HEK293 (cell line): ENCODE results near the gene HS3ST1.

Source experiments
- CTCF ChIA-PET: fragments of 350-600 bp; formaldehyde crosslinking; extraction: SDS; loops from one replicate; lab custom pipeline; 2021; ENCODE audit warnings: antibody characterized with exemption; lab: Yijun Ruan, JAX
- POLR2A ChIA-PET: fragments of 300-600 bp; formaldehyde crosslinking; extraction: SDS; loops from one replicate; lab custom pipeline; 2020; ENCODE audit warnings: antibody characterized with exemption, inconsistent platforms; lab: Yijun Ruan, JAX
- H3K27ac ChIP-seq: fragments of 200-500 bp; sonication (Bioruptor generic); 2 replicates; pipeline ENCODE4 v1.5.1; 2014; ENCODE audit warnings: low read depth, low read length, control low read depth, inconsistent platforms; ENCODE audit errors: extremely low read depth
- H3K36me3 ChIP-seq, 2 experiments: fragments of 200-500 bp in 1 of 2; sonication (Bioruptor generic) in 1 of 2; 1 replicate in 1 of 2; 2 replicates in 1 of 2; pipeline ENCODE4 v1.5.1; 2014 to 2017; ENCODE audit warnings: inconsistent platforms in 2 of 2, low read length in 2 of 2; ENCODE audit not compliant: control insufficient read depth in 2 of 2, insufficient read depth in 1 of 2
- H3K4me1 ChIP-seq: fragments of 200-500 bp; sonication (Bioruptor generic); 2 replicates; pipeline ENCODE4 v1.5.1; 2014; ENCODE audit warnings: mild to moderate bottlenecking, low read length, inconsistent platforms; ENCODE audit not compliant: control insufficient read depth, insufficient read depth
- H3K4me3 ChIP-seq: 2 replicates; pipeline ENCODE4 v1.5.1; 2011; ENCODE audit warnings: low read depth, mild to moderate bottlenecking, control low read depth, low read length, moderate library complexity
- H3K9me3 ChIP-seq: fragments of 200-500 bp; sonication (Bioruptor generic); 2 replicates; pipeline ENCODE4 v1.5.1; 2014; ENCODE audit warnings: low read depth, low read length, inconsistent platforms; ENCODE audit not compliant: control insufficient read depth, insufficient read depth
- FEZF1 ChIP-seq: fragments of 450-650 bp; formaldehyde crosslinking; IDR thresholded peaks from 2 replicates; pipeline ENCODE4 v1.5.1; 2016; ENCODE audit warnings: missing biosample characterization, missing genetic modification characterization
- GLIS1 ChIP-seq: fragments of 450-650 bp; formaldehyde crosslinking; IDR thresholded peaks from 2 replicates; pipeline ENCODE4 v1.5.1; 2016; ENCODE audit warnings: missing biosample characterization, missing genetic modification characterization
- KLF9 ChIP-seq: fragments of 450-650 bp; formaldehyde crosslinking; IDR thresholded peaks from 2 replicates; pipeline ENCODE4 v1.5.1; 2016; ENCODE audit warnings: missing biosample characterization, missing genetic modification characterization, low read depth
- MEIS1 ChIP-seq: sonication (generic); formaldehyde crosslinking; IDR thresholded peaks from 2 replicates; pipeline ENCODE4 v1.8.1; 2022; ENCODE audit warnings: missing genetic modification reagents, mild to moderate bottlenecking, borderline replicate concordance
- MYNN ChIP-seq: fragments of 450-650 bp; formaldehyde crosslinking; IDR thresholded peaks from 2 replicates; pipeline ENCODE4 v1.5.1; 2016; ENCODE audit warnings: missing biosample characterization, missing genetic modification characterization, borderline replicate concordance
- OVOL3 ChIP-seq: fragments of 450-650 bp; formaldehyde crosslinking; IDR thresholded peaks from 2 replicates; pipeline ENCODE4 v1.5.1; 2016; ENCODE audit warnings: missing biosample characterization, missing genetic modification characterization
- SCRT2 ChIP-seq: fragments of 450-650 bp; formaldehyde crosslinking; IDR thresholded peaks from 2 replicates; pipeline ENCODE4 v1.5.1; 2016; ENCODE audit warnings: missing biosample characterization, missing genetic modification characterization
- SETDB1 ChIP-seq: IDR thresholded peaks from one replicate; pipeline ENCODE4 v1.6.1; 2017; ENCODE audit warnings: mild to moderate bottlenecking, low read length, moderate library complexity, mixed read lengths; ENCODE audit not compliant: insufficient read length
- YY1 ChIP-seq: fragments of 450-650 bp; formaldehyde crosslinking; IDR thresholded peaks from 2 replicates; pipeline ENCODE4 v1.5.1; 2018; ENCODE audit warnings: missing biosample characterization, missing genetic modification characterization
- ZFP3 ChIP-seq: fragments of 450-650 bp; formaldehyde crosslinking; IDR thresholded peaks from 2 replicates; pipeline ENCODE4 v1.5.1; 2016; ENCODE audit warnings: low read depth, missing biosample characterization, missing genetic modification characterization
- ZFP41 ChIP-seq: fragments of 450-650 bp; formaldehyde crosslinking; IDR thresholded peaks from 2 replicates; pipeline ENCODE4 v1.5.1; 2016; ENCODE audit warnings: missing biosample characterization, missing genetic modification characterization, borderline replicate concordance
- ZNF121 ChIP-seq: fragments of 450-650 bp; formaldehyde crosslinking; IDR thresholded peaks from 2 replicates; pipeline ENCODE4 v1.5.1; 2016; ENCODE audit warnings: missing biosample characterization, missing genetic modification characterization
- ZNF133 ChIP-seq: fragments of 450-650 bp; formaldehyde crosslinking; IDR thresholded peaks from 2 replicates; pipeline ENCODE4 v1.5.1; 2016; ENCODE audit warnings: missing biosample characterization, missing genetic modification characterization
- ZNF140 ChIP-seq: fragments of 450-650 bp; formaldehyde crosslinking; IDR thresholded peaks from 2 replicates; pipeline ENCODE4 v1.5.1; 2016; ENCODE audit warnings: missing biosample characterization, missing genetic modification characterization
- ZNF155 ChIP-seq: fragments of 450-650 bp; formaldehyde crosslinking; IDR thresholded peaks from 2 replicates; pipeline ENCODE4 v1.5.1; 2016; ENCODE audit warnings: missing biosample characterization, missing genetic modification characterization
- ZNF2 ChIP-seq: fragments of 450-650 bp; formaldehyde crosslinking; IDR thresholded peaks from 2 replicates; pipeline ENCODE4 v1.5.1; 2016; ENCODE audit warnings: missing biosample characterization, missing genetic modification characterization
- ZNF211 ChIP-seq: fragments of 450-650 bp; formaldehyde crosslinking; IDR thresholded peaks from 2 replicates; pipeline ENCODE4 v1.5.1; 2016; ENCODE audit warnings: low read depth, missing biosample characterization, missing genetic modification characterization
- ZNF274 ChIP-seq, 2 experiments: fragments of 200-500 bp in 1 of 2; fragments of 450-650 bp in 1 of 2; sonication (Bioruptor generic) in 1 of 2; formaldehyde crosslinking in 1 of 2; IDR thresholded peaks; 2 replicates each; pipeline versions ENCODE4 v1.5.1 to v1.6.1; 2014 to 2016; ENCODE audit warnings: borderline replicate concordance in 1 of 2, inconsistent platforms in 1 of 2, low read length in 1 of 2, missing biosample characterization in 1 of 2, missing genetic modification characterization in 1 of 2
- ZNF324 ChIP-seq: fragments of 450-650 bp; formaldehyde crosslinking; IDR thresholded peaks from 2 replicates; pipeline ENCODE4 v1.5.1; 2016; ENCODE audit warnings: missing biosample characterization, missing genetic modification characterization
- ZNF394 ChIP-seq: fragments of 450-650 bp; formaldehyde crosslinking; IDR thresholded peaks from 2 replicates; pipeline ENCODE4 v1.5.1; 2016; ENCODE audit warnings: missing biosample characterization, missing genetic modification characterization, mild to moderate bottlenecking, moderate library complexity, borderline replicate concordance
- ZNF514 ChIP-seq: fragments of 450-650 bp; formaldehyde crosslinking; IDR thresholded peaks from 2 replicates; pipeline ENCODE4 v1.5.1; 2016; ENCODE audit warnings: missing biosample characterization, missing genetic modification characterization
- ZNF521 ChIP-seq: fragments of 450-650 bp; formaldehyde crosslinking; IDR thresholded peaks from 2 replicates; pipeline ENCODE4 v1.5.1; 2017; ENCODE audit warnings: missing biosample characterization, mild to moderate bottlenecking, missing genetic modification characterization
- ZNF585B ChIP-seq: fragments of 450-650 bp; formaldehyde crosslinking; IDR thresholded peaks from 2 replicates; pipeline ENCODE4 v1.5.1; 2016; ENCODE audit warnings: missing biosample characterization, missing genetic modification characterization
- ZNF596 ChIP-seq: fragments of 450-650 bp; IDR thresholded peaks from 2 replicates; pipeline ENCODE4 v1.5.0; 2018; ENCODE audit warnings: missing biosample characterization, mild to moderate bottlenecking, missing genetic modification characterization, moderate library complexity
- ZNF768 ChIP-seq: fragments of 450-650 bp; formaldehyde crosslinking; IDR thresholded peaks from 2 replicates; pipeline ENCODE4 v1.5.1; 2018; ENCODE audit warnings: missing biosample characterization, mild to moderate bottlenecking, missing genetic modification characterization
- ZNF830 ChIP-seq: fragments of 450-650 bp; IDR thresholded peaks from 2 replicates; pipeline ENCODE4 v1.5.0; 2018; ENCODE audit warnings: missing biosample characterization, missing genetic modification characterization, low read depth, mild to moderate bottlenecking, moderate library complexity
- ZSCAN23 ChIP-seq: fragments of 450-650 bp; formaldehyde crosslinking; IDR thresholded peaks from 2 replicates; pipeline ENCODE4 v1.5.1; 2016; ENCODE audit warnings: missing biosample characterization, missing genetic modification characterization
- TF ChIP-seq, protein P1 (sequence below): fragments of 450-650 bp; formaldehyde crosslinking; IDR thresholded peaks from 2 replicates; pipeline ENCODE4 v1.5.1; 2016; ENCODE audit warnings: missing biosample characterization, missing genetic modification characterization
- TF ChIP-seq, protein P2 (sequence below): fragments of 450-650 bp; formaldehyde crosslinking; IDR thresholded peaks from 2 replicates; pipeline ENCODE4 v1.5.1; 2016; ENCODE audit warnings: missing biosample characterization, missing genetic modification characterization
- TF ChIP-seq, protein P3 (sequence below): fragments of 450-650 bp; formaldehyde crosslinking; IDR thresholded peaks from 2 replicates; pipeline ENCODE4 v1.5.1; 2016; ENCODE audit warnings: missing biosample characterization, missing genetic modification characterization

Gene HS3ST1

DNA sequence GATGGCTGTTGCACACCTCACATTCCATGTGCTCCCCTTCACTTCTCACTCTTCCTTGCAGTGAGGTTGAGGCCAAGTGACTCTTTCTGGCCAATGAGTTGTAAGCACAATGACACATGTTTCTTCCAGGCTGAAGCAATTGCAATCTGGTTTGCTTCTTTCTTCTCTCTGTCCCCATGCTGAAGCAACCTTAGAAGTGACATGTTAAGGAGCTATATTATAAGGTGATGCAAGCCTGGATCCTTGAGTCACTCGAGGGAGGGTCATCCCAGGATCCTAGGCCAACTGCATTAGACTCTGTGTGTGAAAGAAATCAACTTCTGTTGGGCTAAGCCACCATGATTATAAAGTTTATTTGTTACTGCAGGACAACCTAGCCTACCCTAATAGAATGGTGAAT, 45.5 kb upstream of the HS3ST1 start (continued):
- TF ChIP-seq ZNF394 (tag by site-specific recombination) (no peak), ZNF121 (tag by site-specific recombination) (no peak), ZNF155 (tag by site-specific recombination) (no peak)

DNA sequence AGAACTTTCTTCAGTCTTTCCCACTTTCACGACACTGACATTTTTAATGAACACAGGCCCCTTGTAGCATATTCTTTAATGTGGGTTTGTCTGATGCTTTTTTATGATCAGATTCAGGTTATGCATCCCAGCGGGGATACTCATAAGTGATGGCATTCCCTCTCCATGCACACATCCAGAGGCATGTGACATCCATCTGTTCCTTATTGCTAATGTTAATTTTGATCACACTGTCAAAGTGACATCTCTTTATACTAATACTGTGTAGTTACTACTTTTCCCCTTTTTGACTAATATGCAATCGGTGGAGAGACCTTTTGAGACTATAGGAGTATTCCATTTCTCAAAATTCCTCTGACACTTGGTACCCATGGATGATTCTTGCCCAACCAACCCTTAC, 43.8 kb upstream of the HS3ST1 start:
- Histone ChIP-seq H3K36me3 (no peaks in the 10 kb centered on the region), H3K4me1 (no peaks in the 10 kb centered on the region)
- TF ChIP-seq MYNN (no peak), MEIS1 (CRISPR knock-in tag) (no peak), ZSCAN23 (tag by site-specific recombination) (no peak), ZNF140 (tag by site-specific recombination) (no peak), ZFP41 (no peak), ZNF521 (no peak), SCRT2 (no peak), ZNF830 (tag by site-specific recombination) (no peak), ZNF514 (tag by site-specific recombination) (no peak)
- TF ChIP-seq, all 188 proteins: peak for 0
- no peak overlapping the region for H3K4me3 ChIP-seq
- CTCF ChIA-PET: no interaction called here
- POLR2A ChIA-PET: no interaction called here
- H3K9me3 ChIP-seq: no peaks in the 10 kb centered on the region
- no peak overlapping the region for H3K27ac ChIP-seq

DNA sequence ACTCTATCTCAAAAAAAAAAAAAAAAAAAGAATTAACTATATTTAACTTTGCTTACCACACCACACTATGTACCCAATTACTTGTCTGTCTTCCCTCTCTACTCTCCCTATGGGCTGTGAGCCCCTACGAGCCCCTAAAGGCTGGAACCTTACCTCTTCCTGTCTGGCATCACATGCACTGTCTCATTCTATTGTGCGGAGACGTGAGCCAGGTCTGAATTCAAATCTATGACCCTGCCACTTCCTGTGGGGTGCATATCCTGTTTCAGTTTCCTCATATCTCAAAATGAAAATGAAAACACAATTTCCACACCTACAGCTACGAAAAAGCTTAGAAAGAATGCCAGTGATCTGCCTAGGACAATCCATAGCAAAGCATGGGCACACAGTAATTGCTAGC, 42.9 kb upstream of the HS3ST1 start:
- no peaks in the 10 kb centered on the region for H3K4me1 ChIP-seq
- H3K9me3 ChIP-seq: no peaks in the 10 kb centered on the region
- no peak overlapping the region for H3K4me3 ChIP-seq
- ChIA-PET CTCF (no interaction called here), POLR2A (no interaction called here)
- no peaks in the 10 kb centered on the region for H3K36me3 ChIP-seq
- no peak overlapping the region for H3K27ac ChIP-seq
- TF ChIP-seq ZNF274 (IDR thresholded peaks at IDR 0.05; ENCODE audit: low read length) (no peak), ZNF274 (tag by site-specific recombination; IDR thresholded peaks at IDR 0.05; ENCODE audit: borderline replicate concordance) (no peak), ZNF2 (tag by site-specific recombination) (no peak), ZFP3 (tag by site-specific recombination) (no peak), KLF9 (tag by site-specific recombination) (no peak), ZNF211 (tag by site-specific recombination) (no peak), OVOL3 (tag by site-specific recombination) (no peak), FEZF1 (tag by site-specific recombination) (no peak), GLIS1 (no peak), ZNF596 (tag by site-specific recombination) (no peak), ZNF768 (tag by site-specific recombination) (no peak), ZNF585B (tag by site-specific recombination) (no peak), ZNF324 (tag by site-specific recombination) (no peak), ZNF133 (tag by site-specific recombination) (no peak), YY1 (tag by site-specific recombination) (no peak), SETDB1 (no peak)
- TF ChIP-seq, protein P1, sequence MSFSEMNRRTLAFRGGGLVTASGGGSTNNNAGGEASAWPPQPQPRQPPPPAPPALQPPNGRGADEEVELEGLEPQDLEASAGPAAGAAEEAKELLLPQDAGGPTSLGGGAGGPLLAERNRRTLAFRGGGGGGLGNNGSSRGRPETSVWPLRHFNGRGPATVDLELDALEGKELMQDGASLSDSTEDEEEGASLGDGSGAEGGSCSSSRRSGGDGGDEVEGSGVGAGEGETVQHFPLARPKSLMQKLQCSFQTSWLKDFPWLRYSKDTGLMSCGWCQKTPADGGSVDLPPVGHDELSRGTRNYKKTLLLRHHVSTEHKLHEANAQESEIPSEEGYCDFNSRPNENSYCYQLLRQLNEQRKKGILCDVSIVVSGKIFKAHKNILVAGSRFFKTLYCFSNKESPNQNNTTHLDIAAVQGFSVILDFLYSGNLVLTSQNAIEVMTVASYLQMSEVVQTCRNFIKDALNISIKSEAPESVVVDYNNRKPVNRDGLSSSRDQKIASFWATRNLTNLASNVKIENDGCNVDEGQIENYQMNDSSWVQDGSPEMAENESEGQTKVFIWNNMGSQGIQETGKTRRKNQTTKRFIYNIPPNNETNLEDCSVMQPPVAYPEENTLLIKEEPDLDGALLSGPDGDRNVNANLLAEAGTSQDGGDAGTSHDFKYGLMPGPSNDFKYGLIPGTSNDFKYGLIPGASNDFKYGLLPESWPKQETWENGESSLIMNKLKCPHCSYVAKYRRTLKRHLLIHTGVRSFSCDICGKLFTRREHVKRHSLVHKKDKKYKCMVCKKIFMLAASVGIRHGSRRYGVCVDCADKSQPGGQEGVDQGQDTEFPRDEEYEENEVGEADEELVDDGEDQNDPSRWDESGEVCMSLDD: no peak
- TF ChIP-seq, protein P2, sequence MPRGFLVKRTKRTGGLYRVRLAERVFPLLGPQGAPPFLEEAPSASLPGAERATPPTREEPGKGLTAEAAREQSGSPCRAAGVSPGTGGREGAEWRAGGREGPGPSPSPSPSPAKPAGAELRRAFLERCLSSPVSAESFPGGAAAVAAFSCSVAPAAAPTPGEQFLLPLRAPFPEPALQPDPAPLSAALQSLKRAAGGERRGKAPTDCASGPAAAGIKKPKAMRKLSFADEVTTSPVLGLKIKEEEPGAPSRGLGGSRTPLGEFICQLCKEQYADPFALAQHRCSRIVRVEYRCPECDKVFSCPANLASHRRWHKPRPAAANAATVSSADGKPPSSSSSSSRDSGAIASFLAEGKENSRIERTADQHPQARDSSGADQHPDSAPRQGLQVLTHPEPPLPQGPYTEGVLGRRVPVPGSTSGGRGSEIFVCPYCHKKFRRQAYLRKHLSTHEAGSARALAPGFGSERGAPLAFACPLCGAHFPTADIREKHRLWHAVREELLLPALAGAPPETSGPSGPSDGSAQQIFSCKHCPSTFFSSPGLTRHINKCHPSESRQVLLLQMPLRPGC (tag by site-specific recombination): no peak
- TF ChIP-seq, protein P3, sequence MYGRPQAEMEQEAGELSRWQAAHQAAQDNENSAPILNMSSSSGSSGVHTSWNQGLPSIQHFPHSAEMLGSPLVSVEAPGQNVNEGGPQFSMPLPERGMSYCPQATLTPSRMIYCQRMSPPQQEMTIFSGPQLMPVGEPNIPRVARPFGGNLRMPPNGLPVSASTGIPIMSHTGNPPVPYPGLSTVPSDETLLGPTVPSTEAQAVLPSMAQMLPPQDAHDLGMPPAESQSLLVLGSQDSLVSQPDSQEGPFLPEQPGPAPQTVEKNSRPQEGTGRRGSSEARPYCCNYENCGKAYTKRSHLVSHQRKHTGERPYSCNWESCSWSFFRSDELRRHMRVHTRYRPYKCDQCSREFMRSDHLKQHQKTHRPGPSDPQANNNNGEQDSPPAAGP (tag by site-specific recombination): no peak
